Measurements from ENCODE around the gene MUC2. TPM values are rescaled to one million over a fixed set of nuclear protein-coding genes. Genes with fewer than 3 reads are reported as not detected.

MUC2 gene
- total and polyA plus RNA-seq, 2 donors (not counting 1 experiment from before 2014, with no cell fraction given) = not detected

GRCh38 chr11:1108246-1108900 is 33.7 kb downstream of the MUC2 start:
- no peaks in the 10 kb centered on the region for H3K79me2 ChIP-seq (ENCODE audit: control insufficient read depth, insufficient read depth, low read length)
- H3K9me3 Mint-ChIP-seq (ENCODE audit: insufficient read depth) = no peaks in the 10 kb centered on the region
- no peaks in the 10 kb centered on the region for H3K36me3 ChIP-seq (replicated peaks in 1 of 2; ENCODE audit: control extremely low read depth in 1 of 2, control insufficient read depth in 1 of 2, extremely low read depth in 1 of 2, insufficient read depth in 2 of 2, low read length in 1 of 2)
- TF ChIP-seq CTCF (IDR thresholded peaks at IDR 0.05) (no peak), EZH2 (IDR thresholded peaks at IDR 0.05; ENCODE audit: borderline replicate concordance, insufficient read depth, low read depth, low read length, poor library complexity, severe bottlenecking) (no peak)
- no peak overlapping the region for H3K27ac ChIP-seq (ENCODE audit: low read length in 2 of 2)
- WGBS (ENCODE audit: insufficient coverage) = 91% methylated on average over 26 of the region's 29 CpGs
- no peak overlapping the region for H3K4me3 Mint-ChIP-seq
- H3K4me2 ChIP-seq (replicated peaks; ENCODE audit: low read depth, low read length, poor library complexity, severe bottlenecking) = no peak overlapping the region
- ATAC-seq (ENCODE audit: low read depth) (no peak), DNase-seq (no peak)
- no peaks in the 10 kb centered on the region for H3K4me1 Mint-ChIP-seq
- ChIA-PET CTCF (no interaction called here), POLR2A (no interaction called here)
- H3K9me3 ChIP-seq (ENCODE audit: control extremely low read depth in 1 of 3, control insufficient read depth in 2 of 3, insufficient read depth in 1 of 3, low read length in 2 of 3) = peaks cover 0 to 8% (median 0%) of the 10 kb centered on the region in 3 donors
- H3K27me3 Mint-ChIP-seq = no peaks in the 10 kb centered on the region
- intact Hi-C loops (cut with micrococcal nuclease) = no loop called here
- H3K9ac ChIP-seq (ENCODE audit: low read length) = no peak overlapping the region
- H4K20me1 ChIP-seq (ENCODE audit: control insufficient read depth, insufficient read depth, low read length, poor library complexity, severe bottlenecking) = no peaks in the 10 kb centered on the region
- H2AFZ ChIP-seq (ENCODE audit: insufficient read depth, low read depth, low read length, poor library complexity, severe bottlenecking) = no peak overlapping the region
- no peak overlapping the region for H3K27ac Mint-ChIP-seq
- H3K4me1 ChIP-seq (ENCODE audit: control insufficient read depth in 2 of 2, insufficient read depth in 2 of 2, low read length in 2 of 2) = no peaks in the 10 kb centered on the region
- H3K27me3 ChIP-seq (replicated peaks in 1 of 4; ENCODE audit: control extremely low read depth in 1 of 4, control insufficient read depth in 3 of 4, insufficient read depth in 4 of 4, low read length in 3 of 4) = peaks cover 0 to 5% (median 0%) of the 10 kb centered on the region in 4 experiments
- no peak overlapping the region for H3K4me3 ChIP-seq (ENCODE audit: control extremely low read depth in 1 of 5, extremely low read depth in 1 of 5, insufficient read depth in 1 of 5, low read depth in 2 of 5, low read length in 4 of 5)

GRCh38 chr11:1109101-1109917 is 34.6 kb downstream of the MUC2 start:
- H3K36me3 ChIP-seq (replicated peaks in 1 of 2; ENCODE audit: control extremely low read depth in 1 of 2, control insufficient read depth in 1 of 2, extremely low read depth in 1 of 2, insufficient read depth in 2 of 2, low read length in 1 of 2) = no peaks in the 10 kb centered on the region
- H3K4me1 Mint-ChIP-seq = no peaks in the 10 kb centered on the region
- ChIA-PET POLR2A (no interaction called here), CTCF (no interaction called here)
- TF ChIP-seq CTCF (IDR thresholded peaks at IDR 0.05) (no peak), EZH2 (IDR thresholded peaks at IDR 0.05; ENCODE audit: borderline replicate concordance, insufficient read depth, low read depth, low read length, poor library complexity, severe bottlenecking) (no peak)
- DNase-seq (no peak), ATAC-seq (ENCODE audit: low read depth) (no peak)
- H3K79me2 ChIP-seq (ENCODE audit: control insufficient read depth, insufficient read depth, low read length) = no peaks in the 10 kb centered on the region
- H3K9me3 Mint-ChIP-seq (ENCODE audit: insufficient read depth) = no peaks in the 10 kb centered on the region
- peaks cover 0 to 11% (median 0%) of the 10 kb centered on the region in 3 donors for H3K9me3 ChIP-seq (ENCODE audit: control extremely low read depth in 1 of 3, control insufficient read depth in 2 of 3, insufficient read depth in 1 of 3, low read length in 2 of 3)
- no peak overlapping the region for H3K27ac Mint-ChIP-seq
- H3K4me3 ChIP-seq (ENCODE audit: control extremely low read depth in 1 of 5, extremely low read depth in 1 of 5, insufficient read depth in 1 of 5, low read depth in 2 of 5, low read length in 4 of 5) = no peak overlapping the region
- H3K4me3 Mint-ChIP-seq = no peak overlapping the region
- H3K27me3 Mint-ChIP-seq = no peaks in the 10 kb centered on the region
- H3K9ac ChIP-seq (ENCODE audit: low read length) = no peak overlapping the region
- H2AFZ ChIP-seq (ENCODE audit: insufficient read depth, low read depth, low read length, poor library complexity, severe bottlenecking) = no peak overlapping the region
- H3K4me1 ChIP-seq (ENCODE audit: control insufficient read depth in 2 of 2, insufficient read depth in 2 of 2, low read length in 2 of 2) = no peaks in the 10 kb centered on the region
- no peak overlapping the region for H3K4me2 ChIP-seq (replicated peaks; ENCODE audit: low read depth, low read length, poor library complexity, severe bottlenecking)
- no peaks in the 10 kb centered on the region for H4K20me1 ChIP-seq (ENCODE audit: control insufficient read depth, insufficient read depth, low read length, poor library complexity, severe bottlenecking)
- WGBS (ENCODE audit: insufficient coverage) = 84% methylated on average over 28 of the region's 28 CpGs
- no peak overlapping the region for H3K27ac ChIP-seq (ENCODE audit: low read length in 2 of 2)
- H3K27me3 ChIP-seq (replicated peaks in 1 of 4; ENCODE audit: control extremely low read depth in 1 of 4, control insufficient read depth in 3 of 4, insufficient read depth in 4 of 4, low read length in 3 of 4) = peaks cover 0 to 5% (median 0%) of the 10 kb centered on the region in 4 experiments
- intact Hi-C loops (cut with micrococcal nuclease) = no loop called here
